OCI-LY3 (cell line): Measurements from ENCODE around the gene GIPC1.

Experiments
- CTCF ChIP-seq: fragments of 200-600, 300-600 bp; sonication (generic); IDR thresholded peaks from 2 replicates; pipeline ENCODE4 v1.5.1; 2014; ENCODE audit warnings: antibody characterized with exemption, low read length, low read depth
- EZH2phosphoT487 ChIP-seq: fragments of 200-600 bp; shearing (Covaris generic); IDR thresholded peaks from 2 replicates; pipeline ENCODE4 v1.6.1; 2018; ENCODE audit warnings: antibody characterized with exemption, mixed run types, low read depth

GRCh38 chr19:14443632-14444216 lies 52.2 kb downstream of the GIPC1 start:
- TF ChIP-seq CTCF = no peak
- no peak for TF ChIP-seq EZH2phosphoT487
